SJCRH30 (cell line): ENCODE results near the gene MAD1L1. TPM values are rescaled to one million over a fixed set of nuclear protein-coding genes. Genes with fewer than 3 reads are reported as not detected.
"Not testable (repeated sequence)": the region's sequence is repeated elsewhere in the genome, so short reads cannot be mapped to it uniquely, and the experiment has no call there.

ENCODE experiments used
- DNase-seq, 2 experiments: peaks; one replicate each; pipeline ENCODE4 v3.0.0-alpha.2; 2015 to 2020
- H3K27ac ChIP-seq: fragments of 250-450 bp; sonication (Bioruptor Pico); 2 replicates; pipeline ENCODE4 v1.5.1; 2020; ENCODE audit warnings: mild to moderate bottlenecking, moderate library complexity
- H3K27me3 ChIP-seq: fragments of 250-450 bp; sonication (Bioruptor Pico); 2 replicates; pipeline ENCODE4 v1.5.1; 2020; ENCODE audit warnings: mild to moderate bottlenecking, moderate library complexity
- H3K36me3 ChIP-seq: fragments of 250-450 bp; sonication (Bioruptor Pico); 2 replicates; pipeline ENCODE4 v1.5.1; 2020; ENCODE audit warnings: mild to moderate bottlenecking, moderate library complexity
- H3K4me1 ChIP-seq: fragments of 250-450 bp; sonication (Bioruptor Pico); 2 replicates; pipeline ENCODE4 v1.5.1; 2020; ENCODE audit warnings: mild to moderate bottlenecking, moderate library complexity
- H3K4me3 ChIP-seq: fragments of 250-450 bp; sonication (Bioruptor Pico); 2 replicates; pipeline ENCODE4 v1.5.1; 2020; ENCODE audit warnings: mild to moderate bottlenecking, moderate library complexity
- H3K9me3 ChIP-seq: fragments of 250-450 bp; sonication (Bioruptor Pico); replicated peaks from 2 replicates; pipeline ENCODE4 v1.5.1; 2020; ENCODE audit warnings: mild to moderate bottlenecking, moderate library complexity
- total RNA-seq: library from RNA; depleted of rRNA; stranded (reverse); fragments of >200 nt; shearing (Covaris generic); gene quantifications from 2 replicates; pipeline ENCODE4 v1.2.3, GENCODE V29; 2014

Gene MAD1L1
- total RNA-seq, 1 experiment from 2014 or later, result 31.5 TPM

DNA sequence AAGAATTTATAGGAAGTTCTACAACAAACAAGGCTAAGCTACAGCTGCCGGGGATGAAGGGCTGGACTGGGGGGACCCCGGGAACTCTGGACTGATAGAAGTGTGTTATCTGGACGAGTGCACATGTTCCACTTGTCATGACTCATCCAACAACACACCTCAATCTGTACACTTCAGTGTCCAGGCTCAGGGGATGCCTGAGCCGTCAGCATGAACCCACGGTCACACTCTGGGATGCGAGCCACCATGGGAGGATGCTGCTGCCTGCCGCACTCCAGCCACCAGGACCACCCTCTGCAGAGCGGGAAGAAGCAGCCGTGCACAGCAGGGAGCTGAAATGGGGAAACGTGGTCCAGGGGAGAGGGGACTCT lies 67.5 kb downstream of the MAD1L1 start:
- H3K27me3 ChIP-seq, result no peaks in the 10 kb centered on the region
- H3K9me3 ChIP-seq, result no peaks in the 10 kb centered on the region
- DNase-seq, result no peak
- H3K36me3 ChIP-seq, result no peaks in the 10 kb centered on the region
- H3K27ac ChIP-seq, result no peak overlapping the region
- no peaks in the 10 kb centered on the region for H3K4me1 ChIP-seq
- no peak overlapping the region for H3K4me3 ChIP-seq

DNA sequence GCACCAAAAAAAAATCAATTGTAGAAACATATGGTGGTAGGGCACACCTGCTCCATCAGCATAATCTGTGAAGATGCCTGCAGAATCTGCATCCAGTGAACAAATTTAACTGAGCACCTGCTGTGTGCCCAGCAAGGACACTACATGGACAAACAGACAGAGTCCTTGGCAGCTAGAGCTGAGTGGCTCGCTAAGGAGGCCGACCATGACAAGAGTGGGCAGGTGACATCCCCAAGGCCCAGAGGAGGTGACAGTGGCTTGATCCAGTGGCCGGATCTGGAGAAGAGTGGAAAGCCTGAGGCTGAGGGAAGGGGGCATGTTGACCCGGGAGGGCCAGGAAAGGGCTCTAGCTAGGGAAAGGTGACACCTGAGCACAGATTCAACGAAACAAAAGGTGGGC lies 68.1 kb downstream of the MAD1L1 start:
- no peak overlapping the region for H3K4me3 ChIP-seq
- no peaks in the 10 kb centered on the region for H3K4me1 ChIP-seq
- H3K36me3 ChIP-seq, result no peaks in the 10 kb centered on the region
- no peak overlapping the region for H3K27ac ChIP-seq
- no peak for DNase-seq
- no peaks in the 10 kb centered on the region for H3K27me3 ChIP-seq
- H3K9me3 ChIP-seq, result no peaks in the 10 kb centered on the region

DNA sequence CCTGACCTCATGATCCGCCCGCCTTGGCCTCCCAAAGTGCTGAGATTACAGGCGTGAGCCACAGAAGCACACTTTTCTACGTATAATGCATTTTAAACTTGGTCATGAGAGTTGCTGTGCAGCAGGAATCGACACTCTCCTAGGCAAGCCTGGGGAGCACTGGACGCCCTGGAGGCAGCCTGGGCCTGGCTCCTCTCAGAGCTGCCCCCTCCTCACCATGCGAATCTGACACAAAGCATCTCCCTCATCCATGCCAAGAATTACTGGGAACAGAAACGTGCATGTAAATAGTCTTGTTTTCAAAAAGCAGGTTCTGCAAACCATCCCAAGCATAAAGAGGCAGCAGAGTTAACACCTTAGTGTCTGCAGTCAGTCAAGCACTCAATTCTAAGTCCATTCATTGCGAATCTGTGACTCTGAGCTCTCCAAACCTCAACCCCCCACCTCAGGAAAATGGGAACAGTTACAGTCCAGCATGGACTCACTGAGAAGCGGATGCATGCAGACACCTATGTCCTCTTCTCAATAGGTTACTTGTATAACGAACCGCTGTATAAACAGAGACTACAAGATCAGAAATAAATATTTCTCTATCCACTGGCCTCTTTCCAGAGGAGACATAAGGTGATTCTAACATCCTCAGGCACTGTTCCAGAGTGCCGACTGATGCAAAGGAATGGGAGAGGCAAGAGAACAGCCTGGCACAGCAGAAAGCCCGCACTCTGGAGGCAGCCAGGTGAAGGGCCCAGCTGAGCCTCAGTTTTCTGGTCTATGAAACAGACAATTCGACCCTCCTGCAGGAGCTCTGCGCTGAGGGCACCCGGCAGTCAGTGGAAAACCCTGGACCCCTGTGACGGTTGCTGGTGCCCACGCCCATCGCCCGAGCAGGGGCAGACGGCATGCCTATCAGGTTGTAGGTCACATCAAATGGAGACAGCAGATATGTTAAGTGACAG lies 68.9 kb downstream of the MAD1L1 start:
- Histone ChIP-seq H3K27me3 (no peaks in the 10 kb centered on the region), H3K9me3 (no peaks in the 10 kb centered on the region), H3K27ac (no peak overlapping the region), H3K4me1 (no peaks in the 10 kb centered on the region), H3K4me3 (no peak overlapping the region), H3K36me3 (no peaks in the 10 kb centered on the region)
- no peak for DNase-seq

DNA sequence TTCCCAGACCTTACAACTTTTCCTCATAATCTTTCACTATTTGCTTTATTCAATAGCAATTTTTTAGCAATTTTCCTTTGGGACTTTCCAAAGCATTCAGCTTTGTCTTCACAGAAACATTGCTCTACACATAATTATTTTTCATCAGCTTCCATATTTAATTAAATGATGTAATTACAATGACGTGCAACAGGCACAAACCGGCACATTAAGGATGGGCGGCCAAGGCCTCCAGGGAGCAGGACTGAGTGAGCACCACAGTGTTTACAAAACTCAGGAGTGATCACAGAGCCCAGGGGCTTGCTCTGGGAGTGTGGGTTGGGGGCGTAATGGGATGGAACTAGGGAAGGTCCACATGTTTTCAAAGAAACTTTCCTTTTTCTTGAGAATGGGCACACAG lies 69.8 kb downstream of the MAD1L1 start:
- no peak for DNase-seq

DNA sequence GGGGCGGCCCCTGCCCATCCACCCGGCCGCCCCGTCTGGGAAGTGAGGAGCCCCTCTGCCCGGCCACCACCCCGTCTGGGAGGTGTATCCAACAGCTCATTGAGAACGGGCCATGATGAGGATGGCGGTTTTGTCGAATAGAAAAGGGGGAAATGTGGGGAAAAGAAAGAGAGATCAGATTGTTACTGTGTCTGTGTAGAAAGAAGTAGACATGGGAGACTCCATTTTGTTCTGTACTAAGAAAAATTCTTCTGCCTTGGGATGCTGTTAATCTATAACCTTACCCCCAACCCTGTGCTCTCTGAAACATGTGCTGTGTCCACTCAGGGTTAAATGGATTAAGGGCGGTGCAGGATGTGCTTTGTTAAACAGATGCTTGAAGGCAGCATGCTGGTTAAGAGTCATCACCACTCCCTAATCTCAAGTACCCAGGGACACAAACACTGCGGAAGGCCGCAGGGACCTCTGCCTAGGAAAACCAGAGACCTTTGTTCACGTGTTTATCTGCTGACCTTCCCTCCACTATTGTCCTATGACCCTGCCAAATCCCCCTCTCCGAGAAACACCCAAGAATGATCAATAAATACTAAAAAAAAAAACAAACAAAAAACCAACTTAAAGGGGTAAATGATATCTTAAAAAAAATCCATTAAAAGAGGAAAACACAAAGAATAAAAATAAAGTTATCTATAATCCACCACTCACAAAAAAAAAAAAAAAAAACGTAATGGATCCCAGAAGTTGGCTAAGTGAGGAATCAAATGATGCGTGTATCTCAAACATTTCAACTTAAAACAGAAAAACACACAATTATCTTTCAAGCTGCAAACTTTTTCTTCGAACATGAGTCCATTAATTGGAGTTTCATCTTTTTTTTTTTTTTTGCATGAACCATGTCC lies 70.5 kb downstream of the MAD1L1 start:
- H3K36me3 ChIP-seq, H3K9me3 ChIP-seq, H3K4me3 ChIP-seq, H3K27ac ChIP-seq, DNase-seq, H3K27me3 ChIP-seq: not testable (repeated sequence)
- peaks cover 13% of the 10 kb centered on the region; the same call in 1 of the 2 replicates for H3K4me1 ChIP-seq

More for the DNA sequence above, 69.8 kb downstream of the MAD1L1 start:
- H3K9me3 ChIP-seq, result no peaks in the 10 kb centered on the region
- no peak overlapping the region for H3K4me3 ChIP-seq
- H3K36me3 ChIP-seq, result no peaks in the 10 kb centered on the region
- no peak overlapping the region for H3K27ac ChIP-seq
- peaks cover 6% of the 10 kb centered on the region; the same call in 1 of the 2 replicates for H3K4me1 ChIP-seq
- no peaks in the 10 kb centered on the region for H3K27me3 ChIP-seq

DNA sequence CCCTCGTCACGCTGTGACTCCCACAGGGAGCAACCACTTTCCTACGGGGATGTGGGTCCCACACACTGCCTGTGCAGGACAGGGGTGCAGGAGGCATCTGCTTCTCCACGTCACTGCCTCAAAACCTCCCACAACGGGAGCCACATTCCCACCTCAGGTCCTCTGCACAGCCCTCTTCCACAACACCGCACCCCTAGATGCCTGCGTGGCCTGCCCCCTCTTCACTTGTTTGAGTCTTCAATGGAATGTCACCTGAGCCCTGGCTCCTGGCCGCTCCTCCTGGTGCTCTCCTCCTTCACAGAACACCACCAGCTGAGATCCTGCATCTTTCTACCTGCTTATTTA lies 73.6 kb downstream of the MAD1L1 start:
- Histone ChIP-seq H3K9me3 (no peaks in the 10 kb centered on the region), H3K36me3 (no peaks in the 10 kb centered on the region), H3K27me3 (no peaks in the 10 kb centered on the region), H3K4me3 (no peak overlapping the region), H3K4me1 (peaks cover 15% of the 10 kb centered on the region; the same call in 1 of the 2 replicates), H3K27ac (no peak overlapping the region)
- DNase-seq, result no peak

DNA sequence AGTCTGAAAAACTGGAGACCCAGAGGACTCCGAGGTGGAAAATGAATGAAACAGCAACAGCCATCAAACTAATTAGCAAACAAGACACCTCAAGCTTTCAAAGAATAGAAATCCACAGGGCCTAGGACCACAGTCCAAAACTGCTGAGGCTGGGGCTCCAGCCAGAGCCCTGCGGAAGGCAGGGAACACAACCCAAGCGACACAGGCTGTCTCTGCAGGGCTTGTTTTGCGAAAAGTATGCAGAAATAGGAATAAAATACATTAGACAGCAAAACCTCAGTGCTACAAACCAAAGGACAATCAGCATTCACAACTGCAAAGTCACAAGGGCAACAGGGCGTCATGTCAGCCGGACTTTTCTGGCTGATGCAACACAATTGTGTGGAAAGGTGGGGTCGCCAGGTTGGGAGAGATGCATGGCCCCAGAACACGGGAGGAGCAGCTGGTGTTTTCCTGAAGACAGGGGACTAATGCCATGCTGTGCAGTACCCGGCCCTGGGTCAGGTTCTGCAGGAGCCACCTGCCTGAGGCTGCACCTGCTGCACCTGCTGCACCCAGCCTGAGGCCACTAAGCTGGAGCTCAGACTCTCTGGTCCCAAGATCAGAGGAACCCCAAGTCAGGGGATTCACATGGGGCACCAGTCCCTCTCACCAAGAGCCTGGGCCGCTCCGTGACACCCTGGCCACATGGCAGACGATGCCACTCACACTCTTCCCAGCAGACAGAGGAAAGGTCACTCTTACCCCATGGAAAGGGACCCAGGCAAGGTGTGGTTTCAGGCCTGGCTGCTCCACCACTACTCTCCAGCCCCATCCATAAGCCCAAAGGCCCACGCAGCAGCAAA lies 74.2 kb downstream of the MAD1L1 start:
- Histone ChIP-seq H3K4me3 (no peak overlapping the region), H3K9me3 (no peaks in the 10 kb centered on the region), H3K36me3 (no peaks in the 10 kb centered on the region), H3K27ac (no peak overlapping the region), H3K27me3 (no peaks in the 10 kb centered on the region), H3K4me1 (peaks cover 15% of the 10 kb centered on the region; the same call in 1 of the 2 replicates)
- no peak for DNase-seq

DNA sequence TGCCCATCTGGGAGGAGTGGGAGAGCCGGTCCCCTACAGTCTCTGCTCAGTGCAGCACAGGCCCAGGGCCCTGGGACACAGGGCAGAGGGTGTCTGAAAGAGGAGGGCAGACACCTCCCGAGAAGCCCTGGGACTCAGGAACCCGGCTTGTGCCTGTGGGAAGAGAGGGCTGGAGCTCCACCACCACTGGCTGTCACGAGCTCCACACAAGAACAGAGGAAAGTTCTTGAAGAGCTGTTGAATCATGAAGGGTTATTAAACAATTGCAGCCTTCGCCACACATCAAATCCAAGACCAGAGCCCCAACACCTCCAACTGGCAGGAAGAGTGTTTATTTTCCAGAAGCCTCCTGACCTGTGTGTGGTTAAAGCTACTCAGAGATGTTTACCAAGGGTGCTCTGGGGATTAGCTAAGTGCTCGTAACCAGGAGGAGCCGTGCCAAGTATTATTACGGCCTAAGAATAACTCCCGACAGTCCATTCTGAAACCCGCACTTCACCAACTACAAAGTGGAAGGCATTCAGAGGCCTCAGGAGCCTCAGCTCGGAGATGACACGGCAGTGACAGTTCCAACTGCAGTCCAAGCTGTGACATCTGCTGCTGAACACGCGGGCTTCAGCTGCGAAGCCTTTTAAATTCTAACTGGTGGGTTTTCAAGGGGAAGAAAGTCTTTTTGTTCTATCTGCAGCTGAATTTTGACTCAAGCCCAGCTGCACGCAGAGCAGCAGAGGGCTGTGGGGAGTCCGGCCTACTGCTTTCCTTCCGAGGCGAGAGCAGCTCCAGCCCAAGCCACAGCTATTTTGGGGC lies 75.1 kb downstream of the MAD1L1 start:
- H3K4me1 ChIP-seq, result peaks cover 15% of the 10 kb centered on the region; the same call in 1 of the 2 replicates

DNA sequence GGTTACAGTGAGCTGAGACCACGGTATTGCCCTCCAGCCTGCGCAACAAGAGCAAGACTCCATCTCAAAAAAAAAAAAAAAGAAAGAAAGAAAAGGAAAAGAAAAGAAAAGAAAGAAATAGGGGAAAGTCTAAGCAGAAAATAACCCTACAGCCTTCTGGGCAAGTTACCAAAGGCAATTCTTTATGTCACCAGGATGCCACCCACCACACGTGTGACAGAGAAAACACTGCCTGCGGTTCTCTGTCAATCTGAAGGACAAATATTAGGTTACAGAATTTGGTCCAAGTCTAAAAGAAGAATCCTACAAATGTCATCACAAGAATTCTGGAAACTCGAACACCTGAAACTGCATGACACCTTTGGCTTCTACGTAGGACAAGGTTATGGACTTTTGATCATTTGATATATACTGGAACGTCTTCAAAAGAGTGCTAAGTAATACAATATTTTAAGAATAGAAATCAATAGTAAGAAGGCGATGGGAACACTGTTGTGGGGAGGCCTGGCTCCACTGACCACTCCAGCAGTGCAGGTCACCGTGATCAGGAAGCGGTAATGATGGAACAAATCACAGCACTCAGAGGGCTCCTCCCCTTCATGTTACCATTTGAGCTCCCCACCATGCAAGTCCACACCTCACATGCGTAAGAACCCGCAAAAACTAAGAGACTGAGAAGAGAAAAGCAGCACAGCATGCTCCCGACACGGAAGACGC lies 75.8 kb downstream of the MAD1L1 start:
- Histone ChIP-seq H3K27ac (no peak overlapping the region), H3K36me3 (no peaks in the 10 kb centered on the region)

More for the DNA sequence above, 75.1 kb downstream of the MAD1L1 start:
- DNase-seq, result peak; percentile 53 to 75
- H3K27ac ChIP-seq, result no peak overlapping the region
- H3K27me3 ChIP-seq, result no peaks in the 10 kb centered on the region
- no peaks in the 10 kb centered on the region for H3K9me3 ChIP-seq
- no peaks in the 10 kb centered on the region for H3K36me3 ChIP-seq
- no peak overlapping the region for H3K4me3 ChIP-seq

DNA sequence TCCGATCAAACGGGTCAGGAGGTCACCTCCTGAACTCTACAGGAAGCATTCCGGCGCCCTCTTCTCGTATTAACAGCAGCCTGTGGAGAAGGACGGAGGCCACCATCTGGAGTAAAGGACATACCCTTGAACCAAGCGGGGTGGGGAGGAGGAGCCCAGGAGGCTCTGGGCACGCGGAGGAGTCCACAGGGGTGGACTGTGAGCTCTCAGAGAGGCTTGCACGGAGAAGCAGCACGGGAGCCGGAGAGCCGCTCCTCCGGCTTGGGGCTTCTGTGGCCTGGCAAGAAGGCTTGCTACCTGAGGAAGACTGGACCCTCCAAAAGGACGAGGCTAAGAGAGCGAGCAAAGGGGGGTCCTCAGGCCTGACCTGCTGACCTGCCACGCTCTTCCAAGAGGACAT lies 77.9 kb downstream of the MAD1L1 start:
- Histone ChIP-seq H3K9me3 (no peaks in the 10 kb centered on the region), H3K27ac (no peak overlapping the region), H3K4me1 (peaks cover 15% of the 10 kb centered on the region; the same call in 1 of the 2 replicates), H3K36me3 (no peaks in the 10 kb centered on the region), H3K27me3 (no peaks in the 10 kb centered on the region), H3K4me3 (no peak overlapping the region)
- DNase-seq, result no peak

More for the DNA sequence above, 75.8 kb downstream of the MAD1L1 start:
- Histone ChIP-seq H3K9me3 (no peaks in the 10 kb centered on the region), H3K27me3 (no peaks in the 10 kb centered on the region), H3K4me1 (peaks cover 15% of the 10 kb centered on the region; the same call in 1 of the 2 replicates), H3K4me3 (no peak overlapping the region)
- no peak for DNase-seq

DNA sequence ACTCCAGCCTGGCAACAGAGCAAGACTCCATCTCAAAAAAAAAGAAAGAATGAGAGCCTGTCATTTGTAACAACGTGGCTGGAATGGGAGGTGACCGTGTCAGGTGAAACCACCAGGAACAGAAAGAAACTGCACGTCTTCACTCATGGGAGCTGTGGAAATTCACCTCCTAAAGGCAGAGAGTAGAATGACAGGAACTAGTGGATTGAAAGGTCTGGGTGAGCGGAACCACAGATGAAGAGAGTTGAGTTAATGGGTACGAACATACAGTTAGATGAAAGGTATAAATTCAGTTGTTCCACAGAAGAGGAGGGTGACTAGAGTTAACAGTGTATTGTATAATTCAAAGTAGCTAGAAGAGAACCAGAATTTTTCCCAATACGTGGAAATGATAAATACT lies 78.6 kb downstream of the MAD1L1 start:
- no peak for DNase-seq
- no peak overlapping the region for H3K27ac ChIP-seq
- H3K4me3 ChIP-seq, result no peak overlapping the region
- no peaks in the 10 kb centered on the region for H3K27me3 ChIP-seq
- H3K9me3 ChIP-seq, result no peaks in the 10 kb centered on the region
- H3K36me3 ChIP-seq, result no peaks in the 10 kb centered on the region
- peaks cover 15% of the 10 kb centered on the region; the same call in 1 of the 2 replicates for H3K4me1 ChIP-seq

DNA sequence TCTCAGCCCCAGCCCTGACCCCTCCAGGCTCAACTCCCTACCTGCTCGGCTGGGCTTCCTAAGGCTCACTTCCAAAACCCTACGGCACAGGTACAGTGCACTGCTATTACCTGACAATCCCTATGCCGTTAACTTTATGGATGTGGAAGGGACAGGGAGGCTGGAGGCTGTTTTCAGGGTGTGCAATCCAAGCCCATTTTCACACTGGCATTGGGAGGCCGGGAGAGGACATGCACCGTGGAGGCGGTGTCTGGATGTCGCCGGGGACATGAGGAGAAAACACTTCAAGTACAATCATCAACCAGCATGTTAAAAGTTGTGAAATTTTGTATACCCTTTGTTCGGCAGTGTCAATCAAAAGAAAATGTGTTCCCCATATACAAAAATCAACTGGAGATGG lies 80.1 kb downstream of the MAD1L1 start:
- Histone ChIP-seq H3K36me3 (no peaks in the 10 kb centered on the region), H3K9me3 (no peaks in the 10 kb centered on the region), H3K4me3 (no peak overlapping the region), H3K27me3 (no peaks in the 10 kb centered on the region), H3K27ac (no peak overlapping the region), H3K4me1 (peaks cover 5% of the 10 kb centered on the region; the same call in 1 of the 2 replicates)
- no peak for DNase-seq
